GM23338 (cell line): ENCODE data around the gene HCFC1. TPM values are rescaled to one million over a fixed set of nuclear protein-coding genes. Genes with fewer than 3 reads are reported as not detected.

Source experiments
- ATAC-seq: fragments of 200-7000 bp; cut with Tn5 transposase; 3 replicates; pipeline ENCODE4 v1.9.1; 2020
- DNase-seq: peaks from one replicate; pipeline ENCODE4 v3.0.0-alpha.2; 2015; ENCODE audit warnings: low spot score
- H2AFZ ChIP-seq: fragments of 200-600 bp; sonication (generic); 2 replicates; pipeline ENCODE4 v1.8.0; 2016; ENCODE audit warnings: antibody characterized with exemption, mild to moderate bottlenecking, moderate library complexity
- H3F3A ChIP-seq: fragments of 200-600 bp; sonication (generic); replicated peaks from 2 replicates; pipeline ENCODE4 v1.8.0; 2017; ENCODE audit warnings: antibody characterized with exemption, mixed run types, low read depth
- H3K27ac ChIP-seq: fragments of 200-600 bp; sonication (generic); 2 replicates; pipeline ENCODE4 v1.6.1; 2016; ENCODE audit warnings: low read depth
- H3K27me3 ChIP-seq: fragments of 200-600 bp; sonication (generic); 2 replicates; pipeline ENCODE4 v1.8.0; 2016; ENCODE audit warnings: mild to moderate bottlenecking, mixed run types, moderate library complexity; ENCODE audit not compliant: insufficient read depth
- H3K36me3 ChIP-seq: fragments of 200-600 bp; sonication (generic); 2 replicates; pipeline ENCODE4 v1.8.0; 2016; ENCODE audit warnings: mild to moderate bottlenecking; ENCODE audit not compliant: insufficient read depth
- H3K4me1 ChIP-seq: fragments of 200-600 bp; sonication (generic); 2 replicates; pipeline ENCODE4 v1.8.0; 2016; ENCODE audit warnings: mild to moderate bottlenecking, moderate library complexity; ENCODE audit not compliant: insufficient read depth
- H3K4me2 ChIP-seq: fragments of 200-600 bp; sonication (generic); 2 replicates; pipeline ENCODE4 v1.7.1; 2017; ENCODE audit warnings: mixed run types
- H3K4me3 ChIP-seq: fragments of 200-600 bp; sonication (generic); 2 replicates; pipeline ENCODE4 v1.6.1; 2016; ENCODE audit warnings: mixed run types
- H3K79me2 ChIP-seq: fragments of 200-600 bp; sonication (generic); replicated peaks from 2 replicates; pipeline ENCODE4 v1.8.0; 2017; ENCODE audit warnings: mild to moderate bottlenecking; ENCODE audit not compliant: insufficient read depth
- H3K9me2 ChIP-seq: fragments of 200-600 bp; sonication (generic); 2 replicates; pipeline ENCODE4 v1.8.0; 2017; ENCODE audit not compliant: insufficient read depth
- H4K20me1 ChIP-seq: fragments of 200-600 bp; sonication (generic); replicated peaks from 2 replicates; pipeline ENCODE4 v1.8.0; 2017; ENCODE audit warnings: mild to moderate bottlenecking; ENCODE audit not compliant: insufficient read depth
- H3K27ac Mint-ChIP-seq: 2 replicates; pipeline ENCODE4 v1.8.0; 2020; ENCODE audit warnings: inconsistent platforms, mild to moderate bottlenecking, moderate library complexity, mixed read lengths
- H3K27me3 Mint-ChIP-seq: 3 replicates; pipeline ENCODE4 v1.8.0; 2022; ENCODE audit warnings: low read depth, mild to moderate bottlenecking, moderate library complexity, mixed read lengths, inconsistent platforms; ENCODE audit not compliant: insufficient read depth, poor library complexity
- H3K36me3 Mint-ChIP-seq: 3 replicates; pipeline ENCODE4 v1.8.0; 2021; ENCODE audit warnings: low read depth, mild to moderate bottlenecking, inconsistent platforms, moderate library complexity, mixed read lengths
- H3K4me1 Mint-ChIP-seq: 3 replicates; pipeline ENCODE4 v1.8.0; 2020; ENCODE audit warnings: mild to moderate bottlenecking, inconsistent platforms, mixed read lengths
- H3K4me3 Mint-ChIP-seq: 3 replicates; pipeline ENCODE4 v1.8.0; 2021; ENCODE audit warnings: moderate library complexity, mild to moderate bottlenecking, inconsistent platforms, mixed read lengths
- H3K9me3 Mint-ChIP-seq: 3 replicates; pipeline ENCODE4 v1.8.0; 2020; ENCODE audit warnings: moderate library complexity, mild to moderate bottlenecking, inconsistent platforms, mixed read lengths
- CREB1 ChIP-seq: fragments of 250-450 bp; sonication (Bioruptor Pico); IDR thresholded peaks from 2 replicates; pipeline ENCODE4 v1.5.0; 2020; ENCODE audit warnings: low read depth, mild to moderate bottlenecking, moderate library complexity
- ETS1 ChIP-seq: IDR thresholded peaks from 2 replicates; pipeline ENCODE4 v1.6.1; 2016; ENCODE audit warnings: antibody characterized with exemption
- EZH2 ChIP-seq: fragments of 200-600 bp; sonication (generic); IDR thresholded peaks from one replicate; pipeline ENCODE4 v1.8.0; 2017; ENCODE audit warnings: antibody characterized with exemption, mild to moderate bottlenecking, low read depth; ENCODE audit not compliant: unreplicated experiment
- EZH2phosphoT487 ChIP-seq: fragments of 200-600 bp; sonication (generic); IDR thresholded peaks from one replicate; pipeline ENCODE4 v1.8.1; 2018; ENCODE audit warnings: antibody characterized with exemption; ENCODE audit not compliant: unreplicated experiment
- JUNB ChIP-seq: IDR thresholded peaks from one replicate; pipeline ENCODE4 v1.6.1; 2016; ENCODE audit warnings: antibody characterized with exemption; ENCODE audit not compliant: unreplicated experiment
- NANOG ChIP-seq: IDR thresholded peaks from 2 replicates; pipeline ENCODE4 v1.6.1; 2016; ENCODE audit warnings: antibody characterized with exemption, borderline replicate concordance
- POLR2AphosphoS5 ChIP-seq: IDR thresholded peaks from 2 replicates; pipeline ENCODE4 v1.6.1; 2016; ENCODE audit warnings: antibody characterized with exemption, low read depth
- REST ChIP-seq: IDR thresholded peaks from one replicate; pipeline ENCODE4 v1.6.1; 2018; ENCODE audit warnings: antibody characterized with exemption; ENCODE audit not compliant: unreplicated experiment
- STAT1 ChIP-seq: IDR thresholded peaks from one replicate; pipeline ENCODE4 v1.6.1; 2016; ENCODE audit warnings: antibody characterized with exemption; ENCODE audit not compliant: unreplicated experiment
- ZNF114 ChIP-seq: fragments of 250-450 bp; sonication (Bioruptor Pico); IDR thresholded peaks from 2 replicates; pipeline ENCODE4 v1.5.0; 2020; ENCODE audit warnings: mild to moderate bottlenecking, moderate library complexity
- ZNF331 ChIP-seq: fragments of 250-450 bp; sonication (Bioruptor Pico); IDR thresholded peaks from 2 replicates; pipeline ENCODE4 v1.5.0; 2020; ENCODE audit warnings: low read depth, mild to moderate bottlenecking, moderate library complexity
- polyA plus RNA-seq: library from polyadenylated mRNA; unstranded; fragments of >200 nt; fragmentation: Nextera tagmentation; extraction: Ambion mirVana; gene quantifications from 2 replicates; pipeline ENCODE4 v1.2.1, GENCODE V29; 2016
- total RNA-seq: library from RNA; depleted of rRNA; stranded (reverse); fragments of >200 nt; shearing (Covaris generic); gene quantifications from 2 replicates; pipeline ENCODE4 v1.2.3, GENCODE V29; 2014
- TF ChIP-seq, protein P1 (sequence below), 2 experiments: fragments of 200-600 bp in 1 of 2; sonication (generic) in 1 of 2; conservative IDR thresholded peaks; 2 replicates each; pipeline versions ENCODE4 v1.5.1 to v1.6.1; 2016 to 2017; ENCODE audit warnings: antibody characterized with exemption in 2 of 2, low read depth in 2 of 2, mild to moderate bottlenecking in 2 of 2, moderate library complexity in 1 of 2
- TF ChIP-seq, protein P2 (sequence below): fragments of 250-450 bp; sonication (Bioruptor Pico); IDR thresholded peaks from 2 replicates; pipeline ENCODE4 v1.5.0; 2020; ENCODE audit warnings: mild to moderate bottlenecking, moderate library complexity

Gene HCFC1
- total and polyA plus RNA-seq, 2 experiments from 2014 or later, result 33.0 to 188 TPM

- Mint-ChIP-seq H3K9me3 (no peaks in the 10 kb centered on the region; the same call in 2 of the 3 replicates), H3K4me3 (peak overlapping the region; percentile 100), H3K4me1 (peaks cover 19% of the 10 kb centered on the region), H3K27ac (peak overlapping the region; percentile 88), H3K36me3 (peaks cover 34% of the 10 kb centered on the region), H3K27me3 (peaks cover 8% of the 10 kb centered on the region)
- H4K20me1 ChIP-seq, result peaks cover 17% of the 10 kb centered on the region
- H3K36me3 ChIP-seq, result no peaks in the 10 kb centered on the region
- ATAC-seq (no peak), DNase-seq (no peak)
- H3F3A ChIP-seq, result no peaks in the 10 kb centered on the region
- H3K4me2 ChIP-seq, result 0 out of 2 replicates have a peak overlapping the region, but pooled peaks have one; percentile 20
- H3K9me2 ChIP-seq, result no peaks in the 10 kb centered on the region
- peak overlapping the region; percentile 17; the same call in 1 of the 2 replicates for H3K4me3 ChIP-seq
- H3K4me1 ChIP-seq, result peaks cover 12% of the 10 kb centered on the region
- no peak overlapping the region for H3K27ac ChIP-seq
- no peaks in the 10 kb centered on the region for H3K27me3 ChIP-seq
- TF ChIP-seq EZH2phosphoT487 (no peak), EZH2 (no peak), JUNB (no peak), POLR2AphosphoS5 (no peak), NANOG (no peak), ETS1 (no peak), ZNF331 (no peak), CREB1 (CRISPR knock-in tag) (no peak), REST (no peak), ZNF114 (no peak), STAT1 (no peak)
- TF ChIP-seq, protein P1, sequence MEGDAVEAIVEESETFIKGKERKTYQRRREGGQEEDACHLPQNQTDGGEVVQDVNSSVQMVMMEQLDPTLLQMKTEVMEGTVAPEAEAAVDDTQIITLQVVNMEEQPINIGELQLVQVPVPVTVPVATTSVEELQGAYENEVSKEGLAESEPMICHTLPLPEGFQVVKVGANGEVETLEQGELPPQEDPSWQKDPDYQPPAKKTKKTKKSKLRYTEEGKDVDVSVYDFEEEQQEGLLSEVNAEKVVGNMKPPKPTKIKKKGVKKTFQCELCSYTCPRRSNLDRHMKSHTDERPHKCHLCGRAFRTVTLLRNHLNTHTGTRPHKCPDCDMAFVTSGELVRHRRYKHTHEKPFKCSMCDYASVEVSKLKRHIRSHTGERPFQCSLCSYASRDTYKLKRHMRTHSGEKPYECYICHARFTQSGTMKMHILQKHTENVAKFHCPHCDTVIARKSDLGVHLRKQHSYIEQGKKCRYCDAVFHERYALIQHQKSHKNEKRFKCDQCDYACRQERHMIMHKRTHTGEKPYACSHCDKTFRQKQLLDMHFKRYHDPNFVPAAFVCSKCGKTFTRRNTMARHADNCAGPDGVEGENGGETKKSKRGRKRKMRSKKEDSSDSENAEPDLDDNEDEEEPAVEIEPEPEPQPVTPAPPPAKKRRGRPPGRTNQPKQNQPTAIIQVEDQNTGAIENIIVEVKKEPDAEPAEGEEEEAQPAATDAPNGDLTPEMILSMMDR (conservative IDR thresholded peaks at IDR 0.05; ENCODE audit: low read depth in 2 of 2), result no peak
- TF ChIP-seq, protein P2, sequence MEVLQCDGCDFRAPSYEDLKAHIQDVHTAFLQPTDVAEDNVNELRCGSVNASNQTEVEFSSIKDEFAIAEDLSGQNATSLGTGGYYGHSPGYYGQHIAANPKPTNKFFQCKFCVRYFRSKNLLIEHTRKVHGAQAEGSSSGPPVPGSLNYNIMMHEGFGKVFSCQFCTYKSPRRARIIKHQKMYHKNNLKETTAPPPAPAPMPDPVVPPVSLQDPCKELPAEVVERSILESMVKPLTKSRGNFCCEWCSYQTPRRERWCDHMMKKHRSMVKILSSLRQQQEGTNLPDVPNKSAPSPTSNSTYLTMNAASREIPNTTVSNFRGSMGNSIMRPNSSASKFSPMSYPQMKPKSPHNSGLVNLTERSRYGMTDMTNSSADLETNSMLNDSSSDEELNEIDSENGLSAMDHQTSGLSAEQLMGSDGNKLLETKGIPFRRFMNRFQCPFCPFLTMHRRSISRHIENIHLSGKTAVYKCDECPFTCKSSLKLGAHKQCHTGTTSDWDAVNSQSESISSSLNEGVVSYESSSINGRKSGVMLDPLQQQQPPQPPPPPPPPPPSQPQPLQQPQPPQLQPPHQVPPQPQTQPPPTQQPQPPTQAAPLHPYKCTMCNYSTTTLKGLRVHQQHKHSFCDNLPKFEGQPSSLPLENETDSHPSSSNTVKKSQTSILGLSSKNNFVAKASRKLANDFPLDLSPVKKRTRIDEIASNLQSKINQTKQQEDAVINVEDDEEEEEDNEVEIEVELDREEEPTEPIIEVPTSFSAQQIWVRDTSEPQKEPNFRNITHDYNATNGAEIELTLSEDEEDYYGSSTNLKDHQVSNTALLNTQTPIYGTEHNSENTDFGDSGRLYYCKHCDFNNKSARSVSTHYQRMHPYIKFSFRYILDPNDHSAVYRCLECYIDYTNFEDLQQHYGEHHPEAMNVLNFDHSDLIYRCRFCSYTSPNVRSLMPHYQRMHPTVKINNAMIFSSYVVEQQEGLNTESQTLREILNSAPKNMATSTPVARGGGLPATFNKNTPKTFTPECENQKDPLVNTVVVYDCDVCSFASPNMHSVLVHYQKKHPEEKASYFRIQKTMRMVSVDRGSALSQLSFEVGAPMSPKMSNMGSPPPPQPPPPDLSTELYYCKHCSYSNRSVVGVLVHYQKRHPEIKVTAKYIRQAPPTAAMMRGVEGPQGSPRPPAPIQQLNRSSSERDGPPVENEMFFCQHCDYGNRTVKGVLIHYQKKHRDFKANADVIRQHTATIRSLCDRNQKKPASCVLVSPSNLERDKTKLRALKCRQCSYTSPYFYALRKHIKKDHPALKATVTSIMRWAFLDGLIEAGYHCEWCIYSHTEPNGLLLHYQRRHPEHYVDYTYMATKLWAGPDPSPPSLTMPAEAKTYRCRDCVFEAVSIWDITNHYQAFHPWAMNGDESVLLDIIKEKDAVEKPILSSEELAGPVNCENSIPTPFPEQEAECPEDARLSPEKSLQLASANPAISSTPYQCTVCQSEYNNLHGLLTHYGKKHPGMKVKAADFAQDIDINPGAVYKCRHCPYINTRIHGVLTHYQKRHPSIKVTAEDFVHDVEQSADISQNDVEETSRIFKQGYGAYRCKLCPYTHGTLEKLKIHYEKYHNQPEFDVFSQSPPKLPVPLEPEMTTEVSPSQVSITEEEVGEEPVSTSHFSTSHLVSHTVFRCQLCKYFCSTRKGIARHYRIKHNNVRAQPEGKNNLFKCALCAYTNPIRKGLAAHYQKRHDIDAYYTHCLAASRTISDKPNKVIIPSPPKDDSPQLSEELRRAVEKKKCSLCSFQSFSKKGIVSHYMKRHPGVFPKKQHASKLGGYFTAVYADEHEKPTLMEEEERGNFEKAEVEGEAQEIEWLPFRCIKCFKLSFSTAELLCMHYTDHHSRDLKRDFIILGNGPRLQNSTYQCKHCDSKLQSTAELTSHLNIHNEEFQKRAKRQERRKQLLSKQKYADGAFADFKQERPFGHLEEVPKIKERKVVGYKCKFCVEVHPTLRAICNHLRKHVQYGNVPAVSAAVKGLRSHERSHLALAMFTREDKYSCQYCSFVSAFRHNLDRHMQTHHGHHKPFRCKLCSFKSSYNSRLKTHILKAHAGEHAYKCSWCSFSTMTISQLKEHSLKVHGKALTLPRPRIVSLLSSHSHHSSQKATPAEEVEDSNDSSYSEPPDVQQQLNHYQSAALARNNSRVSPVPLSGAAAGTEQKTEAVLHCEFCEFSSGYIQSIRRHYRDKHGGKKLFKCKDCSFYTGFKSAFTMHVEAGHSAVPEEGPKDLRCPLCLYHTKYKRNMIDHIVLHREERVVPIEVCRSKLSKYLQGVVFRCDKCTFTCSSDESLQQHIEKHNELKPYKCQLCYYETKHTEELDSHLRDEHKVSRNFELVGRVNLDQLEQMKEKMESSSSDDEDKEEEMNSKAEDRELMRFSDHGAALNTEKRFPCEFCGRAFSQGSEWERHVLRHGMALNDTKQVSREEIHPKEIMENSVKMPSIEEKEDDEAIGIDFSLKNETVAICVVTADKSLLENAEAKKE (CRISPR knock-in tag), result no peak
- H2AFZ ChIP-seq, result no peak overlapping the region
- H3K79me2 ChIP-seq, result peaks cover 75% of the 10 kb centered on the region
Measured at GRCh38 chrX:153966841-153967535, 4.6 kb downstream of the HCFC1 start.
